Kidney (tissue), 14 donors: Measurements from ENCODE around the gene ACTG1. TPM values are rescaled to one million over a fixed set of nuclear protein-coding genes. Genes with fewer than 3 reads are reported as not detected.
A peak's percentile ranks its signal among the peaks of the same experiment; 100 is the strongest.

Experiments
- DNase-seq, 5 donors: peaks; one replicate each; pipeline ENCODE4 v3.0.0-alpha.2; 2013 to 2020
- FAIRE-seq: peaks from 2 replicates; lab custom pipeline; 2012; peaks lifted over from hg19 to GRCh38; lab: Jason Lieb, UNC
- H3K27ac ChIP-seq, 2 donors: one replicate each; pipeline ENCODE4 v1.7.0; 2013; ENCODE audit warnings: low read depth in 2 of 2, low read length in 2 of 2, inconsistent platforms in 1 of 2
- H3K27me3 ChIP-seq: one replicate; pipeline ENCODE4 v1.7.1; 2013; ENCODE audit warnings: low read length, inconsistent platforms; ENCODE audit not compliant: control insufficient read depth, insufficient read depth
- H3K36me3 ChIP-seq, 3 donors: one replicate each; pipeline versions ENCODE4 v1.7.0 to v1.7.1; 2013; ENCODE audit warnings: low read length in 3 of 3, control low read depth in 1 of 3, inconsistent platforms in 1 of 3; ENCODE audit not compliant: insufficient read depth in 3 of 3, control insufficient read depth in 2 of 3
- H3K4me1 ChIP-seq, 3 donors: one replicate each; pipeline versions ENCODE4 v1.7.0 to v1.7.1; 2013; ENCODE audit warnings: low read length in 3 of 3, inconsistent platforms in 1 of 3, low read depth in 1 of 3; ENCODE audit not compliant: control insufficient read depth in 2 of 3, insufficient read depth in 2 of 3
- H3K4me3 ChIP-seq, 3 donors: one replicate each; pipeline versions ENCODE4 v1.7.0 to v1.8.1; 2013; ENCODE audit warnings: low read length in 3 of 3, control low read depth in 1 of 3, inconsistent platforms in 1 of 3
- H3K9ac ChIP-seq, 3 donors: one replicate each; pipeline versions ENCODE4 v1.7.0 to v1.7.1; 2013; ENCODE audit warnings: low read length in 3 of 3, control low read depth in 1 of 3, inconsistent platforms in 1 of 3
- H3K9me3 ChIP-seq, 3 donors: one replicate each; pipeline versions ENCODE4 v1.7.0 to v1.7.1; 2013; ENCODE audit warnings: low read length in 3 of 3, control low read depth in 1 of 3, inconsistent platforms in 1 of 3; ENCODE audit not compliant: control insufficient read depth in 2 of 3, insufficient read depth in 1 of 3
- CTCF ChIP-seq: IDR thresholded peaks from 3 replicates; pipeline ENCODE4 v1.5.1; 2012; ENCODE audit warnings: mild to moderate bottlenecking, moderate library complexity, borderline replicate concordance; ENCODE audit not compliant: insufficient read depth; ENCODE audit errors: extremely low read depth
- intact Hi-C: fragments of 100-400 bp; cut with DNase I; formaldehyde crosslinking; loops from one replicate; pipeline ENCODE4 v1.11.1; 2022
- polyA plus RNA-seq: library from polyadenylated mRNA; stranded (reverse); fragments of 350-450 nt; fragmentation: Illumina TruSeq; extraction: RNeasy Lipid Tissue Mini Kit (QIAGEN cat#74804); gene quantifications from one replicate; pipeline ENCODE4 v1.2.3, GENCODE V29; 2014; ENCODE audit warnings: low read depth, low replicate concordance; ENCODE audit not compliant: insufficient read depth
- total RNA-seq: library from RNA; stranded (reverse); fragmentation: NEBNext Ultra II Directional; extraction: Animal tissue kit (Norgen Biotek cat#: 25700); gene quantifications from one replicate; pipeline ENCODE4 v1.2.1, GENCODE V29; 2021
- donor health status: control.
- donor health status: control.
- donor health status: control.
- donor health status: control.
- donor health status: control.
- donor health status: DM: yes; HTN: yes; CAD: no.
- donor health status: Normal renal cell carcinoma (clear cell type).

The ACTG1 gene
- total and polyA plus RNA-seq, 2 donors from 2014 or later, result 1,350 to 2,632 TPM

GRCh38 chr17:81492706-81493105 lies 19.9 kb downstream of the ACTG1 start:
- intact Hi-C loops, result no loop called here
- Histone ChIP-seq H3K27me3 (no peaks in the 10 kb centered on the region), H3K36me3 (no peaks in the 10 kb centered on the region), H3K9me3 (no peaks in the 10 kb centered on the region), H3K9ac (no peak overlapping the region), H3K4me1 (peaks cover 0 to 2% (median 0%) of the 10 kb centered on the region in 3 donors), H3K27ac (no peak overlapping the region), H3K4me3 (no peak overlapping the region)
- DNase-seq (no peak), FAIRE-seq (no peak)
- no peak for TF ChIP-seq CTCF

- H3K27ac ChIP-seq, result no peak overlapping the region
Observed at GRCh38 chr17:81492202-81492601, 20.4 kb downstream of the ACTG1 start.

GRCh38 chr17:81491761-81492160 lies 20.8 kb downstream of the ACTG1 start:
- Histone ChIP-seq H3K4me1 (peaks cover 0 to 2% (median 0%) of the 10 kb centered on the region in 3 donors), H3K27me3 (no peaks in the 10 kb centered on the region), H3K27ac (no peak overlapping the region), H3K4me3 (no peak overlapping the region), H3K9me3 (no peaks in the 10 kb centered on the region), H3K36me3 (no peaks in the 10 kb centered on the region), H3K9ac (no peak overlapping the region)
- intact Hi-C loops, result no loop called here
- TF ChIP-seq CTCF, result no peak
- FAIRE-seq (no peak), DNase-seq (no peak)

More at GRCh38 chr17:81492202-81492601, 20.4 kb downstream of the ACTG1 start:
- Histone ChIP-seq H3K9me3 (no peaks in the 10 kb centered on the region), H3K9ac (no peak overlapping the region), H3K27me3 (no peaks in the 10 kb centered on the region), H3K4me1 (peaks cover 0 to 2% (median 0%) of the 10 kb centered on the region in 3 donors), H3K4me3 (no peak overlapping the region), H3K36me3 (no peaks in the 10 kb centered on the region)
- FAIRE-seq, result no peak
- intact Hi-C loops, result no loop called here
- TF ChIP-seq CTCF, result no peak
- no peak for DNase-seq

GRCh38 chr17:81491181-81491581 lies 21.4 kb downstream of the ACTG1 start:
- no peak overlapping the region for H3K27ac ChIP-seq
- DNase-seq (peak in 2 of 5 donors; percentile 37 to 67), FAIRE-seq (no peak)

More at GRCh38 chr17:81491181-81491581, 21.4 kb downstream of the ACTG1 start:
- H3K27me3 ChIP-seq, result no peaks in the 10 kb centered on the region
- H3K9me3 ChIP-seq, result no peaks in the 10 kb centered on the region
- H3K9ac ChIP-seq, result no peak overlapping the region
- intact Hi-C loops, result no loop called here
- no peak overlapping the region for H3K4me3 ChIP-seq
- TF ChIP-seq CTCF, result no peak
- H3K4me1 ChIP-seq, result peaks cover 0 to 2% (median 0%) of the 10 kb centered on the region in 3 donors
- no peaks in the 10 kb centered on the region for H3K36me3 ChIP-seq
